Smooth muscle cell (in vitro differentiated cells): ENCODE data around the gene DYNLT5. TPM values are rescaled to one million over a fixed set of nuclear protein-coding genes. Genes with fewer than 3 reads are reported as not detected.

Experiments
- DNase-seq: peaks from one replicate; lab custom pipeline; 2025; ENCODE audit not compliant: unreplicated experiment; lab: John Stamatoyannopoulos, UW
- H2AFZ ChIP-seq: fragments of 200-600 bp; sonication (generic); 2 replicates; pipeline ENCODE4 v1.6.0; 2016; ENCODE audit warnings: antibody characterized with exemption, low read depth, mild to moderate bottlenecking
- H3F3A ChIP-seq: fragments of 200-600 bp; sonication (generic); 2 replicates; pipeline ENCODE4 v1.6.0; 2017; ENCODE audit warnings: antibody characterized with exemption, low read depth
- H3K27ac ChIP-seq: fragments of 200-600 bp; sonication (generic); 2 replicates; pipeline ENCODE4 v1.5.1; 2016; ENCODE audit warnings: low read depth, mild to moderate bottlenecking
- H3K27me3 ChIP-seq: fragments of 200-600 bp; sonication (generic); 2 replicates; pipeline ENCODE4 v1.6.1; 2016; ENCODE audit warnings: low read depth, mild to moderate bottlenecking
- H3K36me3 ChIP-seq: fragments of 200-600 bp; sonication (generic); 2 replicates; pipeline ENCODE4 v1.5.1; 2016; ENCODE audit warnings: low read depth
- H3K4me1 ChIP-seq: fragments of 200-600 bp; sonication (generic); 2 replicates; pipeline ENCODE4 v1.5.1; 2016; ENCODE audit warnings: low read depth
- H3K4me2 ChIP-seq: fragments of 200-600 bp; sonication (generic); 2 replicates; pipeline ENCODE4 v1.6.0; 2016; ENCODE audit warnings: mild to moderate bottlenecking
- H3K4me3 ChIP-seq: fragments of 200-600 bp; sonication (generic); 2 replicates; pipeline ENCODE4 v1.5.1; 2016; ENCODE audit warnings: mild to moderate bottlenecking
- H3K79me2 ChIP-seq: fragments of 200-600 bp; sonication (generic); 2 replicates; pipeline ENCODE4 v1.6.0; 2016; ENCODE audit warnings: low read depth, mild to moderate bottlenecking
- H3K9ac ChIP-seq: fragments of 200-600 bp; sonication (generic); 2 replicates; pipeline ENCODE4 v1.6.0; 2016; ENCODE audit warnings: low read depth
- H3K9me3 ChIP-seq: fragments of 200-600 bp; sonication (generic); replicated peaks from 2 replicates; pipeline ENCODE4 v1.5.1; 2016; ENCODE audit warnings: low read depth
- H4K20me1 ChIP-seq: fragments of 200-600 bp; sonication (generic); 2 replicates; pipeline ENCODE4 v1.6.0; 2016; ENCODE audit warnings: low read depth
- CTCF ChIP-seq: fragments of 200-600 bp; sonication (generic); IDR thresholded peaks from 2 replicates; pipeline ENCODE4 v1.5.1; 2017; ENCODE audit warnings: borderline replicate concordance, mild to moderate bottlenecking, antibody characterized with exemption; ENCODE audit not compliant: insufficient read depth, poor library complexity, severe bottlenecking
- WGBS: methylation state at CpG from one replicate; pipeline ENCODE4 v1.1.7; 2016; ENCODE audit warnings: low lambda C conversion rate; 5-methylcytosine and 5-hydroxymethylcytosine counted together
- polyA plus RNA-seq: library from polyadenylated mRNA; unstranded; fragments of >200 nt; fragmentation: Nextera tagmentation; extraction: Ambion mirVana; gene quantifications from 2 replicates; pipeline ENCODE4 v1.2.1, GENCODE V29; 2016
- total RNA-seq: library from RNA; depleted of rRNA; stranded (reverse); fragments of >200 nt; gene quantifications from 2 replicates; pipeline ENCODE4 v1.2.3, GENCODE V29; 2014

The DYNLT5 gene
- total and polyA plus RNA-seq, 2 experiments from 2014 or later = 1.3 TPM; not detected in 1

- Histone ChIP-seq H3K27ac (no peak overlapping the region), H3K79me2 (no peaks in the 10 kb centered on the region), H2AFZ (no peak overlapping the region), H3K36me3 (no peaks in the 10 kb centered on the region), H4K20me1 (no peaks in the 10 kb centered on the region), H3K4me3 (no peak overlapping the region), H3K27me3 (no peaks in the 10 kb centered on the region), H3F3A (no peaks in the 10 kb centered on the region), H3K4me1 (no peaks in the 10 kb centered on the region), H3K9ac (no peak overlapping the region), H3K9me3 (no peaks in the 10 kb centered on the region), H3K4me2 (no peak overlapping the region)
- TF ChIP-seq CTCF = no peak
- DNase-seq = no peak
- WGBS = 93% methylated on average over 1 of the region's 1 CpG
These were observed 16.7 kb downstream of the DYNLT5 start for GRCh38 chr1:66768965-66769364.

GRCh38 chr1:66769512-66770229, 17.4 kb downstream of the DYNLT5 start:
- no peak overlapping the region for H3K4me2 ChIP-seq
- H3K4me3 ChIP-seq = no peak overlapping the region
- TF ChIP-seq CTCF = no peak
- H3K79me2 ChIP-seq = no peaks in the 10 kb centered on the region
- WGBS = 85% methylated on average over 7 of the region's 7 CpGs
- no peaks in the 10 kb centered on the region for H3K9me3 ChIP-seq
- H4K20me1 ChIP-seq = no peaks in the 10 kb centered on the region
- H3K36me3 ChIP-seq = no peaks in the 10 kb centered on the region
- no peaks in the 10 kb centered on the region for H3K27me3 ChIP-seq
- no peak overlapping the region for H3K9ac ChIP-seq
- no peak overlapping the region for H3K27ac ChIP-seq
- no peak overlapping the region for H2AFZ ChIP-seq
- H3F3A ChIP-seq = no peaks in the 10 kb centered on the region
- H3K4me1 ChIP-seq = no peaks in the 10 kb centered on the region
- no peak for DNase-seq

GRCh38 chr1:66770240-66770639, 18.0 kb downstream of the DYNLT5 start:
- Histone ChIP-seq H3K9ac (no peak overlapping the region), H3K4me1 (no peaks in the 10 kb centered on the region), H2AFZ (no peak overlapping the region), H3K4me2 (no peak overlapping the region), H3K27me3 (no peaks in the 10 kb centered on the region), H3K4me3 (no peak overlapping the region), H3K9me3 (no peaks in the 10 kb centered on the region), H3K36me3 (no peaks in the 10 kb centered on the region), H4K20me1 (no peaks in the 10 kb centered on the region), H3K79me2 (no peaks in the 10 kb centered on the region), H3F3A (no peaks in the 10 kb centered on the region), H3K27ac (no peak overlapping the region)
- TF ChIP-seq CTCF = no peak
- WGBS = 97% methylated on average over 2 of the region's 2 CpGs
- no peak for DNase-seq

GRCh38 chr1:66770694-66771093, 18.4 kb downstream of the DYNLT5 start:
- no peak overlapping the region for H3K27ac ChIP-seq
- no peaks in the 10 kb centered on the region for H3K27me3 ChIP-seq
- H3F3A ChIP-seq = no peaks in the 10 kb centered on the region
- no peak for DNase-seq
- H3K9me3 ChIP-seq = no peaks in the 10 kb centered on the region
- TF ChIP-seq CTCF = no peak
- no peaks in the 10 kb centered on the region for H4K20me1 ChIP-seq
- no peaks in the 10 kb centered on the region for H3K79me2 ChIP-seq
- H3K4me2 ChIP-seq = no peak overlapping the region
- WGBS = 73% methylated on average over 4 of the region's 4 CpGs
- no peak overlapping the region for H3K9ac ChIP-seq
- H3K4me1 ChIP-seq = no peaks in the 10 kb centered on the region
- H3K36me3 ChIP-seq = no peaks in the 10 kb centered on the region
- no peak overlapping the region for H2AFZ ChIP-seq
- H3K4me3 ChIP-seq = no peak overlapping the region
